Measurements from ENCODE around the gene TBC1D9B.

The TBC1D9B gene

GRCh38 chr5:179883163-179883562 is 24.5 kb downstream of the TBC1D9B start:
- DNase-seq = no peak
- Histone ChIP-seq H2AFZ (ENCODE audit: low read depth, low read length) (no peak overlapping the region), H3K9me3 (ENCODE audit: insufficient read depth, low read length, severe bottlenecking) (peaks cover 29% of the 10 kb centered on the region), H3K27ac (ENCODE audit: low read length) (no peak overlapping the region), H3K4me1 (ENCODE audit: insufficient read depth, low read length) (no peaks in the 10 kb centered on the region), H3K9ac (ENCODE audit: low read depth, low read length) (no peak overlapping the region), H3K36me3 (ENCODE audit: insufficient read depth, low read length) (peaks cover 88% of the 10 kb centered on the region), H3K4me3 (ENCODE audit: low read depth in 1 of 2, low read length in 2 of 2) (no peak overlapping the region), H3K27me3 (ENCODE audit: insufficient read depth, low read length, poor library complexity) (no peaks in the 10 kb centered on the region), H3K4me2 (ENCODE audit: insufficient read depth, low read length) (no peak overlapping the region), H3K79me2 (ENCODE audit: insufficient read depth, low read length) (no peaks in the 10 kb centered on the region), H4K20me1 (ENCODE audit: insufficient read depth, low read length) (no peaks in the 10 kb centered on the region)
- no peak for ATAC-seq (ENCODE audit: insufficient read depth, low read depth)
- TF ChIP-seq EZH2 (IDR thresholded peaks at IDR 0.05; ENCODE audit: borderline replicate concordance, low read depth, low read length, severe bottlenecking) = no peak
- no peak for TF ChIP-seq CTCF (IDR thresholded peaks at IDR 0.05; ENCODE audit: borderline replicate concordance, extremely low read depth, low read length, poor library complexity, severe bottlenecking)

- TF ChIP-seq EZH2 (IDR thresholded peaks at IDR 0.05; ENCODE audit: borderline replicate concordance, low read depth, low read length, severe bottlenecking) = no peak
- TF ChIP-seq CTCF (IDR thresholded peaks at IDR 0.05; ENCODE audit: borderline replicate concordance, extremely low read depth, low read length, poor library complexity, severe bottlenecking) = no peak
Measured at GRCh38 chr5:179882338-179882737, 25.4 kb downstream of the TBC1D9B start.

GRCh38 chr5:179880848-179881590 is 26.7 kb downstream of the TBC1D9B start:
- H3K4me2 ChIP-seq (ENCODE audit: insufficient read depth, low read length) = no peak overlapping the region
- ATAC-seq (ENCODE audit: insufficient read depth, low read depth) = no peak
- H3K4me3 ChIP-seq (ENCODE audit: low read depth in 1 of 2, low read length in 2 of 2) = no peak overlapping the region
- no peaks in the 10 kb centered on the region for H4K20me1 ChIP-seq (ENCODE audit: insufficient read depth, low read length)
- no peaks in the 10 kb centered on the region for H3K4me1 ChIP-seq (ENCODE audit: insufficient read depth, low read length)
- no peak for DNase-seq
- H3K27ac ChIP-seq (ENCODE audit: low read length) = no peak overlapping the region
- peaks cover 84% of the 10 kb centered on the region for H3K36me3 ChIP-seq (ENCODE audit: insufficient read depth, low read length)
- TF ChIP-seq CTCF (IDR thresholded peaks at IDR 0.05; ENCODE audit: borderline replicate concordance, extremely low read depth, low read length, poor library complexity, severe bottlenecking) (no peak), EZH2 (IDR thresholded peaks at IDR 0.05; ENCODE audit: borderline replicate concordance, low read depth, low read length, severe bottlenecking) (no peak)
- H3K79me2 ChIP-seq (ENCODE audit: insufficient read depth, low read length) = no peaks in the 10 kb centered on the region
- no peak overlapping the region for H3K9ac ChIP-seq (ENCODE audit: low read depth, low read length)
- H3K9me3 ChIP-seq (ENCODE audit: insufficient read depth, low read length, severe bottlenecking) = peaks cover 24% of the 10 kb centered on the region
- H3K27me3 ChIP-seq (ENCODE audit: insufficient read depth, low read length, poor library complexity) = no peaks in the 10 kb centered on the region
- no peak overlapping the region for H2AFZ ChIP-seq (ENCODE audit: low read depth, low read length)

More at GRCh38 chr5:179882338-179882737, 25.4 kb downstream of the TBC1D9B start:
- Histone ChIP-seq H3K27me3 (ENCODE audit: insufficient read depth, low read length, poor library complexity) (no peaks in the 10 kb centered on the region), H3K79me2 (ENCODE audit: insufficient read depth, low read length) (no peaks in the 10 kb centered on the region), H3K4me1 (ENCODE audit: insufficient read depth, low read length) (no peaks in the 10 kb centered on the region), H2AFZ (ENCODE audit: low read depth, low read length) (no peak overlapping the region), H3K9ac (ENCODE audit: low read depth, low read length) (no peak overlapping the region), H3K27ac (ENCODE audit: low read length) (no peak overlapping the region), H4K20me1 (ENCODE audit: insufficient read depth, low read length) (no peaks in the 10 kb centered on the region), H3K4me2 (ENCODE audit: insufficient read depth, low read length) (no peak overlapping the region), H3K9me3 (ENCODE audit: insufficient read depth, low read length, severe bottlenecking) (peaks cover 27% of the 10 kb centered on the region), H3K4me3 (ENCODE audit: low read depth in 1 of 2, low read length in 2 of 2) (no peak overlapping the region), H3K36me3 (ENCODE audit: insufficient read depth, low read length) (peaks cover 86% of the 10 kb centered on the region)
- DNase-seq = no peak
- ATAC-seq (ENCODE audit: insufficient read depth, low read depth) = no peak
